Measurements from ENCODE around the gene TBC1D24.
"Not testable (repeated sequence)": the region's sequence is repeated elsewhere in the genome, so short reads cannot be mapped to it uniquely, and the experiment has no call there.

The TBC1D24 gene

GRCh38 chr16:2469399-2470233, 5.3 kb upstream of the TBC1D24 start:
- no peak for DNase-seq

DNA sequence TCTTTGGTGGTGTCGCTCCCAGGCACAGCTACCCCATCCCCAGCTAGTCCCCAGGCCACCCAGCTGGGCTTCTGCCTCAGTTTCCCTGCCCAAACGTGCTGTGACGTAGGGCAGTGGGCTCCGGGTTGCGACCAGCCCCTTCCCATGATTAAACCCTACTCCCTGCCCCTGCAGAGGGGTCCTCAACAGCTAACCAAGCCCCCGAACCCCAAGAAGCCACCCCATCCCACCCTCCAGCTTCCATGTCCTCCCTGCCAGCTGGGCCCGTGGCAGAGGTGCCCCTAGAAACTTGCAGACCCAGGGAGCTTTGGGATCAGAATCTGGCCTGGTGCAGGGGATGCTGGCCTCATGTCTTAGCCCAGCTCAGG, 4.7 kb upstream of the TBC1D24 start:
- no peak for DNase-seq

DNA sequence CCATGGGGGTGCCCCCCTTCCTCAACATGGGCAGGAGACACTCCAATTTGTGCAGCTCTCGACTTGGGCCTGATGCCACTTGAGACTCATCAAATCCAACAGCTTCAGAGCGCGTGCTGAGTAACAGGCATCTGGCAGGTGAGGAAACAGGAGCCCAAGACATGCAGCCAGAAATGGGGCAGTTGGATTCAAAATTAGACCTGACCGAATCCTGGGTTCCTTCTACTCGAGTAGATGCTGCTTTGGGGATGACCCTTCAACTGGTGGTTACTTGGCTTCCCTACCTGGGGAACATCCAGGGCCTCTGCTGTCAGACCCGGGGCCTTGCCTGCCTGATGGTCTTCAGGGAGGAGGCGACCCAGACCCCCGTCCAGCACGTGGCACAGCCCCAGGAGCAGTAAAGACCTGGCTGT, 4.3 kb upstream of the TBC1D24 start:
- no peak for DNase-seq

DNA sequence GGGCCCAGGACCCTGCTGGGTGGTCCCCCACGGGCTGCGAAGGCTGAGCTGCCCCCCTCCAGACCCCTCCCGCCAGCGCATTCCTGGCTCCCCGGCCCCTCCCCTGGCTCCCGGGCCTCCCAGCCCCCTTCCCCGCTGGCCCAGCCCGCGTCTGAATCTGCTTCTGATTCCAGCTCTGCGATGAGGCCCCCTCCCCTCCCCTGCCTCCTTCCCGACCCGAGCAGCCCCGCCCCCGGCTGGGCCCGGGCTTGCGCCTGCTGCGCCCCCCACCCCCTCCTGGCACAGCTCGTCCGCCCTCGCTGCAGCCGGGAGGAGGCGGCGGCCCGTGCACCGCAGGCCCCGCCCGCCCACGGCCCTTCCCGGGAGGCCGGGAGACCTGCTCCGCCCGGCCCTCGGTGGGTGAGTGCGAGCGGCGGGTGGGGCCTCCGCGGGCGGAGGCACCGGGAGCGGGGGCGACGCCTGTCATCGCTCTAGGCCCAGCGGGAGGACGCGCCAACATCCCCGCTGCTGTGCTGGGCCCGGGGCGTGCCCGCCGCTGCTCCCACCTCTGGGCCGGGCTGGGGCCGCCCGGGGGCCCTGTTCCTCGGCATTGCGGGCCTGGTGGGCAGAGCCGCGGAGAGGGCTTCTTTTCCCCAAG, 3.8 kb upstream of the TBC1D24 start, which contains the start of gene NTN3:
Gene NTN3 (plus strand): TSS at position 282 of the 637 bp plus-strand sequence. CDS start 405 bp downstream, outside the sequence.
- no peak for DNase-seq

GRCh38 chr16:2471653-2472487, 3.1 kb upstream of the TBC1D24 start:
- no peak for DNase-seq

- no peak for DNase-seq
Observed at GRCh38 chr16:2472488-2472864, 2.5 kb upstream of the TBC1D24 start.

GRCh38 chr16:2472885-2473445, 2.0 kb upstream of the TBC1D24 start:
- DNase-seq: no peak

GRCh38 chr16:2473446-2473926, 1.4 kb upstream of the TBC1D24 start:
- DNase-seq: peak; percentile 47

GRCh38 chr16:2473999-2474876, 689 bp upstream of the TBC1D24 start:
- DNase-seq: peak; percentile 65

- peak; percentile 56 for DNase-seq
Observed at GRCh38 chr16:2475413-2476344, 752 bp downstream of the TBC1D24 start.

GRCh38 chr16:2476345-2476720, 1.4 kb downstream of the TBC1D24 start:
- no peak for DNase-seq

- DNase-seq: no peak
Observed at GRCh38 chr16:2476741-2477140, 1.8 kb downstream of the TBC1D24 start.

GRCh38 chr16:2477327-2477726, 2.4 kb downstream of the TBC1D24 start:
- DNase-seq: no peak

- no peak for DNase-seq
Observed at GRCh38 chr16:2478279-2478678, 3.4 kb downstream of the TBC1D24 start.

GRCh38 chr16:2479996-2480395, 5.1 kb downstream of the TBC1D24 start:
- DNase-seq: not testable (repeated sequence)

DNA sequence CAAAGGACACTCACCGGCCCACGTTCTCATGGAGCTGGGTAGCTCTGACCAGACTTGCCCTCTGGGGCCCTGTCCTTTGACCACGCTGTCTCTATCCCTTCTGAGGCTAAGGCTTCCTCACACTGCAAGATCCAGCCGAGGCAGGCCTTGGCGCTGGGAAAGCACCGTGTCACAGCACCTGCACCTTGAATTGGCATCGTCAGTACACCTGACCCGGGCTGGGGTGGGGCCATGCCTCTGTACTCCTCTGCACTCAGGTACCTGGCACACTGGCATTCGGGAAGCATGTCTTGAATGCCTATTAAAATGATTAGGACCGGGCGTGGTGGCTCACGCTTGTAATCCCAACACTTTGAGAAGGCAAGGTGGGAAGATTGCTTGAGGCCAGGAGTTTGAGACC, 6.0 kb downstream of the TBC1D24 start:
- DNase-seq: no peak

DNA sequence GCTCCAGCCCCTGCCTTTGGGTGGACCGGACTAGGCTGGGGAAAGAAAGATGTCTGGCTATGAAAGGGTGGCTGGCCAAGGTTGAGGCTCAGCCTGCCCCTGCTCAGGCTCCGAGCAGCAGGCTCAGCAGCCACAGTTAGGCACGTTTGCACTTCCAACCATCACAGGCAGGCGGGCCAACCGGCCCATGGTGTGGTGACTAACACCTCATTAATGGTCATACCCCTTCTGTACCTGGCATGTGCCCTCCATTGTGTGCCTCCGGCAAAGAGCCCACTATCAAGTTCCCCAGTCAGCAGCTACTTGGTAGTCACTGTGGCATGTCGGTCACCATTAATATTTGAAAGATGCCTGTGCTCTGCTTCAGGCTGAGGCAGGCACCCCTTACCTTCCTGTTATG, 6.7 kb downstream of the TBC1D24 start:
- no peak for DNase-seq

- DNase-seq: no peak
Observed at GRCh38 chr16:2482249-2482648, 7.3 kb downstream of the TBC1D24 start.

GRCh38 chr16:2482708-2483534, 8.0 kb downstream of the TBC1D24 start:
- DNase-seq: no peak
